ENCODE results near the gene F2R. TPM values are rescaled to one million over a fixed set of nuclear protein-coding genes. Genes with fewer than 3 reads are reported as not detected.
A peak's percentile ranks its signal among the peaks of the same experiment; 100 is the strongest.

F2R gene
- total and polyA plus RNA-seq, 2 experiments from 2014 or later: 4.4 to 5.3 TPM

DNA sequence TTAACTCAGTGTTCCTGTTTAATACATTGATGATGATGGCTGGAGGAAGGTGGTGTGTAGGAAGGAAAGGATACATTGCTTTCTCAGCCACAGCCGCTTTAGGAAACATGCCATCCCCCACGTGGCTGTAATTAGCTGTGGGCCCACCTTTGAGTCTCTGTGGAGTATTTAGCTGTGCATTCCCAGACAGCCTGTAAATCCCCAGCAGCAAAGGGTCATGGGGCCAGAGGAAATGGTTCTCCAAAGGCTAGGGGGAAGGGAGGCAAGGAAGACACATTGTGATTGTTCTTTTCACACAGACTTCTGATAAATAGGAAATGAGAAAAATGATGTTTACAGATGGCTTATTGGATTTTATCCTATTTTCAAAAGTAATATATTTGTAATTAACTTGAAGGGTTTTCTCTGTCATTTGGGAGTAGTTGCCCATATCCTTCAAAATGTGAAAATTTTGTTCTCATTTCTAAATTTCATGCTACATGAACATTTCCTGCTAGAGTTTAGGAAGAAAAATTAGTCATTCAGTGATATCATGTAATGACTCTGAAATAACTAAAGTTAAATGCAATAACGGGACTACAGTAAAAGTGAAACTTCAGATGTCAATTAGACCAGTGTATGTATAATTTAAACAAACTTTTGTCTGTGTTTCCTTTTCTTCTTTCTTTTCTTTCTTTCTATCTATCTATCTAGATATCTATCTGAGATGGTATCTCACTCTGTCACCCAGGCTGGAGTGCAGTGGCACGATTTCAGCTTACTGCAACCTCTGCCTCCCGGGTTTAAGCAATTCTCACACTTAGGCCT, 24.3 kb upstream of the F2R start:
- Histone ChIP-seq H3K4me3 (0 out of 2 replicates have a peak overlapping the region, but pooled peaks have one; percentile 1), H3F3A (ENCODE audit: insufficient read depth) (peaks cover 50% of the 10 kb centered on the region), H3K79me2 (ENCODE audit: insufficient read depth) (no peaks in the 10 kb centered on the region), H3K4me1 (ENCODE audit: insufficient read depth) (peaks cover 43% of the 10 kb centered on the region), H3K9me3 (ENCODE audit: low read depth) (no peaks in the 10 kb centered on the region), H4K20me1 (ENCODE audit: insufficient read depth) (no peaks in the 10 kb centered on the region), H3K4me2 (ENCODE audit: unreplicated experiment) (peak overlapping the region; percentile 31), H2AFZ (no peak overlapping the region), H3K9me2 (ENCODE audit: insufficient read depth) (no peaks in the 10 kb centered on the region), H3K27me3 (replicated peaks; ENCODE audit: insufficient read depth) (no peaks in the 10 kb centered on the region; the same call in 1 of the 2 replicates), H3K9ac (no peak overlapping the region), H3K27ac (no peak overlapping the region), H3K36me3 (ENCODE audit: low read depth) (no peaks in the 10 kb centered on the region)
- in situ Hi-C loops (cut with MboI): no loop called here
- WGBS, 2 experiments (ENCODE audit: low coverage in 1 of 2, low lambda C conversion rate in 2 of 2, missing lambda C conversion rate in 2 of 2): 45 to 46% methylated on average over 5 of the region's 5 CpGs
- peak; percentile 51 for DNase-seq
- TF ChIP-seq EZH2phosphoT487 (IDR thresholded peaks at IDR 0.05; ENCODE audit: insufficient read depth, low read depth) (no peak), EZH2 (IDR thresholded peaks at IDR 0.05; ENCODE audit: insufficient read depth, poor library complexity, severe bottlenecking) (no peak)

DNA sequence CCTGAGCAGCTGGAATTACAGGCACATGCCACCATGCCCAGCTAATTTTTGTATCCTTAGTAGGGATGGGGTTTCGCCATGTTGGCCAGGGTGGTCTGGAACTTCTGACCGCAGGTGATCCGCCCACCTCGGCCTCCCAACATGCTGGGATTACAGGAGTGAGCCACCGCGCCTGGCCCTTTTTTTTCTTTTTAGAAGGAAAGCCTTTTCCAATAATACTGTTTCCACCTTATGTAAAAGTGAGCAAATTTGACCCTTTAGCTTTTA, 23.7 kb upstream of the F2R start:
- DNase-seq: no peak
- Histone ChIP-seq H3K27ac (no peak overlapping the region), H4K20me1 (ENCODE audit: insufficient read depth) (no peaks in the 10 kb centered on the region), H3K27me3 (replicated peaks; ENCODE audit: insufficient read depth) (no peaks in the 10 kb centered on the region; the same call in 1 of the 2 replicates), H3K79me2 (ENCODE audit: insufficient read depth) (no peaks in the 10 kb centered on the region), H3K4me1 (ENCODE audit: insufficient read depth) (peaks cover 43% of the 10 kb centered on the region), H2AFZ (no peak overlapping the region), H3K9me2 (ENCODE audit: insufficient read depth) (no peaks in the 10 kb centered on the region), H3K9ac (no peak overlapping the region), H3K9me3 (ENCODE audit: low read depth) (no peaks in the 10 kb centered on the region), H3K4me3 (0 out of 2 replicates have a peak overlapping the region, but pooled peaks have one; percentile 1), H3K36me3 (ENCODE audit: low read depth) (no peaks in the 10 kb centered on the region), H3F3A (ENCODE audit: insufficient read depth) (peaks cover 50% of the 10 kb centered on the region), H3K4me2 (ENCODE audit: unreplicated experiment) (peak overlapping the region; percentile 31)
- 88 to 94% methylated on average over 6 of the region's 6 CpGs for WGBS, 2 experiments (ENCODE audit: low coverage in 1 of 2, low lambda C conversion rate in 2 of 2, missing lambda C conversion rate in 2 of 2)
- in situ Hi-C loops (cut with MboI): no loop called here
- TF ChIP-seq EZH2phosphoT487 (IDR thresholded peaks at IDR 0.05; ENCODE audit: insufficient read depth, low read depth) (no peak), EZH2 (IDR thresholded peaks at IDR 0.05; ENCODE audit: insufficient read depth, poor library complexity, severe bottlenecking) (no peak)

DNA sequence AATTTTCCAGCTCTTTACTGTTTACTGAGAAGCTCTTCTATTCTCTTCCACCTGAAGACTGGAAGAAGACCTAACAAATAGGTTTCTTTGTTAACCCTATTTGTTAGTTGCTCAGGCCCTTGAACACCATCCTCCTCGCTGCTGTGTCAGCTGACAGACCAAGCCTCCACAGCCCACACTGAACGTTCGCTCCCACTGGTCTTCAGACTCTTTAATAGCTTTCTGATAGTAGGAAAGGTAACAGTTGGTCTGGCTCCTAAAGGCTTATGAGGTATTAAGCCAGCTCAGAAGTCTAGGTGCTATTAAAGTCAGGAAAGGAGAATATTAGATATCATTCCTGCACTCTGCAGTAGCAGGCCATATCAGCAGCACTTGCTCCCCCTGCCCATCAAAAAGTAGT, 23.3 kb upstream of the F2R start:
- no peak for TF ChIP-seq EZH2phosphoT487 (IDR thresholded peaks at IDR 0.05; ENCODE audit: insufficient read depth, low read depth)
- no peak for TF ChIP-seq EZH2 (IDR thresholded peaks at IDR 0.05; ENCODE audit: insufficient read depth, poor library complexity, severe bottlenecking)
- Histone ChIP-seq H3K27me3 (replicated peaks; ENCODE audit: insufficient read depth) (no peaks in the 10 kb centered on the region; the same call in 1 of the 2 replicates), H3K27ac (no peak overlapping the region), H4K20me1 (ENCODE audit: insufficient read depth) (no peaks in the 10 kb centered on the region), H3K4me3 (no peak overlapping the region), H3K9me3 (ENCODE audit: low read depth) (no peaks in the 10 kb centered on the region), H3K4me2 (ENCODE audit: unreplicated experiment) (no peak overlapping the region), H3K9me2 (ENCODE audit: insufficient read depth) (no peaks in the 10 kb centered on the region), H3K4me1 (ENCODE audit: insufficient read depth) (peaks cover 43% of the 10 kb centered on the region), H3K79me2 (ENCODE audit: insufficient read depth) (no peaks in the 10 kb centered on the region), H2AFZ (no peak overlapping the region), H3K9ac (no peak overlapping the region), H3F3A (ENCODE audit: insufficient read depth) (peaks cover 50% of the 10 kb centered on the region), H3K36me3 (ENCODE audit: low read depth) (no peaks in the 10 kb centered on the region)
- in situ Hi-C loops (cut with MboI): no loop called here
- DNase-seq: no peak
- WGBS, 2 experiments (ENCODE audit: low coverage in 1 of 2, low lambda C conversion rate in 2 of 2, missing lambda C conversion rate in 2 of 2): 88 to 97% methylated on average over 3 of the region's 3 CpGs

DNA sequence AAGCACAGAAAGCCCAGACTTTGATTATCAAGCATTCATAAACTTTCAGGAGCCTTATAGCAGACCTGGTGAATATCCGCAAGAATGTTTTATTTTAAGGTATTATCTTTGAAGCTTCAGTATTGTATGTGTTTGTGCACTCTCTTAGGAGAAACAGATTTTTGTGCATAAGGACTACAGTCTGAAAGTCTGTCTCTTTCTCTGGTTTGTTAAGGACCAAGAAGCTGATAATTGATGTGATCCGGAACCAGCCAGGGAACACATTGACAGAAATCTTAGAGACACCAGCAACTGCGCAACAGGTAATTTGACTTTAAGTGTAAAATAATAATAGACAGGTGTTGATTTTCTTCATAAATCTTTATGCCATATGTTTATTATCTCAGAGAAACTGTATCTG, 22.8 kb upstream of the F2R start:
- peaks cover 3% of the 10 kb centered on the region; the same call in 1 of the 2 replicates for H3K27me3 ChIP-seq (replicated peaks; ENCODE audit: insufficient read depth)
- no peaks in the 10 kb centered on the region for H4K20me1 ChIP-seq (ENCODE audit: insufficient read depth)
- peaks cover 50% of the 10 kb centered on the region for H3F3A ChIP-seq (ENCODE audit: insufficient read depth)
- no peak overlapping the region for H3K4me3 ChIP-seq
- no peak overlapping the region for H3K9ac ChIP-seq
- TF ChIP-seq EZH2phosphoT487 (IDR thresholded peaks at IDR 0.05; ENCODE audit: insufficient read depth, low read depth): no peak
- TF ChIP-seq EZH2 (IDR thresholded peaks at IDR 0.05; ENCODE audit: insufficient read depth, poor library complexity, severe bottlenecking): no peak
- no peak overlapping the region for H2AFZ ChIP-seq
- no peaks in the 10 kb centered on the region for H3K9me2 ChIP-seq (ENCODE audit: insufficient read depth)
- no peaks in the 10 kb centered on the region for H3K79me2 ChIP-seq (ENCODE audit: insufficient read depth)
- no peak overlapping the region for H3K27ac ChIP-seq
- H3K9me3 ChIP-seq (ENCODE audit: low read depth): no peaks in the 10 kb centered on the region
- H3K36me3 ChIP-seq (ENCODE audit: low read depth): no peaks in the 10 kb centered on the region
- H3K4me2 ChIP-seq (ENCODE audit: unreplicated experiment): no peak overlapping the region
- in situ Hi-C loops (cut with MboI): no loop called here
- H3K4me1 ChIP-seq (ENCODE audit: insufficient read depth): peaks cover 40% of the 10 kb centered on the region
- no peak for DNase-seq
- 78 to 86% methylated on average over 3 of the region's 3 CpGs for whole genome bisulfite sequencing, 2 experiments (ENCODE audit: low coverage in 1 of 2, low lambda C conversion rate in 2 of 2, missing lambda C conversion rate in 2 of 2)

Measured in GM23248 (cell line).